Caco-2 (cell line): ENCODE results near the gene MRPS18B. TPM values are rescaled to one million over a fixed set of nuclear protein-coding genes. Genes with fewer than 3 reads are reported as not detected.

Source experiments
- BruUV-seq: library from RNA; stranded (reverse); fragments of 400-500 nt; replicated peaks from 2 replicates; lab custom pipeline; 2021; lab: Mats Ljungman, UMichigan
- CTCF ChIA-PET: fragments of 300-600 bp; sonication (Branson Sonifier 250); formaldehyde crosslinking; loops from one replicate; lab custom pipeline; 2022; ENCODE audit warnings: antibody characterized with exemption; lab: Charles Lee
- POLR2A ChIA-PET: fragments of 300-600 bp; sonication (Branson Sonifier 250); formaldehyde crosslinking; loops from one replicate; lab custom pipeline; 2022; ENCODE audit warnings: antibody characterized with exemption; lab: Charles Lee
- DNase-seq, 2 experiments: peaks; one replicate each; pipeline versions ENCODE4 v3.0.0 to v3.0.0-alpha.2; 2020 to 2022
- H3K27me3 ChIP-seq: replicated peaks from 2 replicates; pipeline ENCODE4 v1.6.0; 2011; ENCODE audit warnings: low read length; ENCODE audit not compliant: control insufficient read depth, insufficient read depth
- H3K36me3 ChIP-seq: 2 replicates; pipeline ENCODE4 v1.5.1; 2011; ENCODE audit warnings: low read length; ENCODE audit not compliant: control insufficient read depth, insufficient read depth
- H3K4me1 ChIP-seq: fragments of 250-450 bp; sonication (Bioruptor Pico); 2 replicates; pipeline ENCODE4 v1.5.1; 2020; ENCODE audit warnings: mild to moderate bottlenecking
- H3K4me3 ChIP-seq: 2 replicates; pipeline ENCODE4 v1.5.1; 2011; ENCODE audit warnings: low read depth, mild to moderate bottlenecking, control low read depth, low read length
- H3K9me3 ChIP-seq: fragments of 250-450 bp; sonication (Bioruptor Pico); 2 replicates; pipeline ENCODE4 v1.5.1; 2020; ENCODE audit warnings: mild to moderate bottlenecking, moderate library complexity
- H3K27ac Mint-ChIP-seq: one replicate; pipeline ENCODE4 v1.8.0; 2022; ENCODE audit warnings: mixed read lengths; ENCODE audit not compliant: unreplicated experiment
- H3K27me3 Mint-ChIP-seq: one replicate; pipeline ENCODE4 v1.8.0; 2022; ENCODE audit warnings: mixed read lengths; ENCODE audit not compliant: insufficient read depth, unreplicated experiment
- H3K36me3 Mint-ChIP-seq: one replicate; pipeline ENCODE4 v1.8.0; 2022; ENCODE audit warnings: mild to moderate bottlenecking, mixed read lengths; ENCODE audit not compliant: insufficient read depth, unreplicated experiment
- H3K4me1 Mint-ChIP-seq: one replicate; pipeline ENCODE4 v1.8.0; 2022; ENCODE audit warnings: low read depth, mixed read lengths; ENCODE audit not compliant: unreplicated experiment
- H3K4me3 Mint-ChIP-seq: one replicate; pipeline ENCODE4 v1.8.0; 2022; ENCODE audit warnings: mild to moderate bottlenecking, moderate library complexity, mixed read lengths; ENCODE audit not compliant: unreplicated experiment
- H3K9me3 Mint-ChIP-seq: one replicate; pipeline ENCODE4 v1.8.0; 2022; ENCODE audit warnings: mixed read lengths; ENCODE audit not compliant: unreplicated experiment
- intact Hi-C: fragments of 100-400 bp; cut with micrococcal nuclease; formaldehyde crosslinking; loops from one replicate; pipeline ENCODE4 v1.10.0; 2022; ENCODE audit not compliant: unreplicated experiment
- total RNA-seq: library from RNA; stranded (reverse); gene quantifications from 2 replicates; pipeline ENCODE4 v1.2.3, GENCODE V29; 2022
- TF ChIP-seq, protein P1 (sequence below), 2 experiments: fragments of 200-600 bp in 1 of 2; IDR thresholded peaks; 1 replicate in 1 of 2; 2 replicates in 1 of 2; pipeline versions ENCODE4 v1.5.1 to v1.8.0; 2011 to 2022; ENCODE audit warnings: antibody characterized with exemption in 1 of 2, control low read depth in 1 of 2, inconsistent platforms in 1 of 2, low read depth in 1 of 2, low read length in 1 of 2, mild to moderate bottlenecking in 1 of 2, moderate library complexity in 1 of 2; ENCODE audit not compliant: insufficient read depth in 1 of 2, severe bottlenecking in 1 of 2, unreplicated experiment in 1 of 2

Gene MRPS18B
- total RNA-seq, 1 experiment from 2014 or later, result 62.6 TPM

DNA sequence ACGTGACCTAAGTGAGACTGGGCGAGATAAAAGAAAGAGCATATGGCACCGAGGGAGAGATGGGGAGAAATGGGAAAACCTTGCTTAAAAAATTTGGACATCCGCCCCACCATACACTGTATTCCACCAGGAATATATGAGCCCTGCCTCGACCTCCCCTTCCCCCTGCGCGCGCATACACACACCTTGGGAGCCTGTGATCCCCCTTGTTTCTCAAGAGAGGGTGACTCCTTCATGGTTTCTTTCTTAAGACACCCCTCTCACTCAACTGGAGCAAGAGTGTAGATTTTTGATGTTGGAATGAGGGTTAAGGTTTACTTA is 45.9 kb upstream of the MRPS18B start:
- peak overlapping the region; percentile 93 for H3K27ac Mint-ChIP-seq
- peaks cover 29% of the 10 kb centered on the region for H3K36me3 Mint-ChIP-seq
- BruUV-seq, result no TSS peak
- H3K9me3 Mint-ChIP-seq, result no peaks in the 10 kb centered on the region
- TF ChIP-seq, protein P1, sequence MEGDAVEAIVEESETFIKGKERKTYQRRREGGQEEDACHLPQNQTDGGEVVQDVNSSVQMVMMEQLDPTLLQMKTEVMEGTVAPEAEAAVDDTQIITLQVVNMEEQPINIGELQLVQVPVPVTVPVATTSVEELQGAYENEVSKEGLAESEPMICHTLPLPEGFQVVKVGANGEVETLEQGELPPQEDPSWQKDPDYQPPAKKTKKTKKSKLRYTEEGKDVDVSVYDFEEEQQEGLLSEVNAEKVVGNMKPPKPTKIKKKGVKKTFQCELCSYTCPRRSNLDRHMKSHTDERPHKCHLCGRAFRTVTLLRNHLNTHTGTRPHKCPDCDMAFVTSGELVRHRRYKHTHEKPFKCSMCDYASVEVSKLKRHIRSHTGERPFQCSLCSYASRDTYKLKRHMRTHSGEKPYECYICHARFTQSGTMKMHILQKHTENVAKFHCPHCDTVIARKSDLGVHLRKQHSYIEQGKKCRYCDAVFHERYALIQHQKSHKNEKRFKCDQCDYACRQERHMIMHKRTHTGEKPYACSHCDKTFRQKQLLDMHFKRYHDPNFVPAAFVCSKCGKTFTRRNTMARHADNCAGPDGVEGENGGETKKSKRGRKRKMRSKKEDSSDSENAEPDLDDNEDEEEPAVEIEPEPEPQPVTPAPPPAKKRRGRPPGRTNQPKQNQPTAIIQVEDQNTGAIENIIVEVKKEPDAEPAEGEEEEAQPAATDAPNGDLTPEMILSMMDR (IDR thresholded peaks at IDR 0.05; ENCODE audit: insufficient read depth in 1 of 2, low read depth in 1 of 2, low read length in 1 of 2, severe bottlenecking in 1 of 2, unreplicated experiment in 1 of 2), result no peak
- ChIA-PET POLR2A (interaction anchor here (0.6 to 2.3 kb wide), 7 partner anchors 15 to 146 kb away, joined by 3 to 25 read pairs (median 4); partner anchors contain the start of genes C6orf136, GNL1, MDC1 and MRPS18B), CTCF (interaction anchor here (0.9 kb wide), 2 partner anchors 30 to 90 kb away, joined by 4 read pairs; no protein-coding TSS in a partner anchor)
- peak overlapping the region; percentile 83 for H3K4me3 ChIP-seq
- H3K9me3 ChIP-seq, result no peaks in the 10 kb centered on the region
- no peaks in the 10 kb centered on the region for H3K27me3 Mint-ChIP-seq
- H3K4me1 ChIP-seq, result peaks cover 15% of the 10 kb centered on the region; the same call in 1 of the 2 replicates
- intact Hi-C loops, result loop anchor here (1.0 kb wide), 1 partner anchor 15 kb away; the partner anchor contains the start of gene GNL1
- no peaks in the 10 kb centered on the region for H3K27me3 ChIP-seq
- H3K36me3 ChIP-seq, result peaks cover 3% of the 10 kb centered on the region; the same call in 1 of the 2 replicates
- peaks cover 30% of the 10 kb centered on the region for H3K4me1 Mint-ChIP-seq
- no peak for DNase-seq
- H3K4me3 Mint-ChIP-seq, result peak overlapping the region; percentile 86

DNA sequence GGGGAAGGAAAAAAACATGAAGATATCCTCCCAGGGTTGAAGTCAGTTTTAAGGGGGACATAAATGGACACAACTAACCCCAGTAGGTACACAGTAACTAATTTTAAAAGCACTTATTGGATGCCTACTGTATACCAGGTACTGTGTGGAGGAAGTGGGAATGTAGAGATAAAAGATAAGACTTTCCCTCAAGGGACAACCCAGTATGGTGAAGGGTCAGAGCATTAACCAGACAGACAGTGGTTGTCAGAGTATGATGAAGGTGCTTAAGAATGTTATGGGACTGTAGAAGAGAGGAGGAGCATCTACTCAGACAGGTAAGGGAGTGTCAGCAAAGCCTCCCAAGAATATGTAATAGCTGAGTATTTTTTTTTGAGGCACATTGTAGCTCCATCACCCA is 45.5 kb upstream of the MRPS18B start:
- H3K36me3 ChIP-seq, result peaks cover 3% of the 10 kb centered on the region; the same call in 1 of the 2 replicates
- peak overlapping the region; percentile 83 for H3K4me3 ChIP-seq
- DNase-seq, result no peak
- Mint-ChIP-seq H3K27ac (peak overlapping the region; percentile 93), H3K27me3 (no peaks in the 10 kb centered on the region), H3K36me3 (peaks cover 33% of the 10 kb centered on the region), H3K4me3 (peak overlapping the region; percentile 86), H3K9me3 (no peaks in the 10 kb centered on the region), H3K4me1 (peaks cover 32% of the 10 kb centered on the region)
- no TSS peak for BruUV-seq
- ChIA-PET POLR2A (no interaction called here), CTCF (no interaction called here)
- H3K9me3 ChIP-seq, result no peaks in the 10 kb centered on the region
- TF ChIP-seq, protein P1 (IDR thresholded peaks at IDR 0.05; ENCODE audit: insufficient read depth in 1 of 2, low read depth in 1 of 2, low read length in 1 of 2, severe bottlenecking in 1 of 2, unreplicated experiment in 1 of 2), result no peak
- no peaks in the 10 kb centered on the region for H3K27me3 ChIP-seq
- peaks cover 15% of the 10 kb centered on the region; the same call in 1 of the 2 replicates for H3K4me1 ChIP-seq
- intact Hi-C loops, result no loop called here

GRCh38 chr6:30573113-30573512 is 44.5 kb upstream of the MRPS18B start:
- no peak for DNase-seq
- Mint-ChIP-seq H3K4me1 (peaks cover 37% of the 10 kb centered on the region), H3K36me3 (peaks cover 43% of the 10 kb centered on the region), H3K27ac (no peak overlapping the region), H3K9me3 (no peaks in the 10 kb centered on the region), H3K4me3 (no peak overlapping the region), H3K27me3 (no peaks in the 10 kb centered on the region)
- ChIA-PET POLR2A (no interaction called here), CTCF (no interaction called here)
- H3K27me3 ChIP-seq, result no peaks in the 10 kb centered on the region
- no TSS peak for BruUV-seq
- no peak overlapping the region for H3K4me3 ChIP-seq
- H3K9me3 ChIP-seq, result no peaks in the 10 kb centered on the region
- intact Hi-C loops, result no loop called here
- TF ChIP-seq, protein P1 (IDR thresholded peaks at IDR 0.05; ENCODE audit: insufficient read depth in 1 of 2, low read depth in 1 of 2, low read length in 1 of 2, severe bottlenecking in 1 of 2, unreplicated experiment in 1 of 2), result no peak
- H3K36me3 ChIP-seq, result peaks cover 5% of the 10 kb centered on the region; the same call in 1 of the 2 replicates
- peaks cover 15% of the 10 kb centered on the region; the same call in 1 of the 2 replicates for H3K4me1 ChIP-seq
